HepG2 (cell line): ENCODE data around the gene IARS2. TPM values are rescaled to one million over a fixed set of nuclear protein-coding genes. Genes with fewer than 3 reads are reported as not detected.

ENCODE experiments used
- ARID2 ChIP-seq: sonication (generic); formaldehyde crosslinking; IDR thresholded peaks from 2 replicates; pipeline ENCODE4 v1.8.1; 2022; ENCODE audit warnings: mild to moderate bottlenecking, missing genetic modification reagents, borderline replicate concordance
- ARID4A ChIP-seq: sonication (generic); formaldehyde crosslinking; IDR thresholded peaks from 2 replicates; pipeline ENCODE4 v1.5.0; 2020; ENCODE audit warnings: mild to moderate bottlenecking, missing genetic modification reagents, borderline replicate concordance
- ATF7-NPFF ChIP-seq: sonication (generic); formaldehyde crosslinking; IDR thresholded peaks from 2 replicates; pipeline ENCODE4 v1.8.1; 2023; ENCODE audit warnings: mild to moderate bottlenecking, low read depth, missing genetic modification reagents, moderate library complexity
- ELF1 ChIP-seq: sonication (generic); formaldehyde crosslinking; IDR thresholded peaks from 2 replicates; pipeline ENCODE4 v1.4.0; 2020; ENCODE audit warnings: missing genetic modification reagents
- GATA4 ChIP-seq: sonication (generic); IDR thresholded peaks from 2 replicates; pipeline ENCODE4 v1.6.1; 2016; ENCODE audit warnings: antibody characterized with exemption, low read depth, borderline replicate concordance
- HNRNPL ChIP-seq: fragments of 200-400 bp; formaldehyde crosslinking; IDR thresholded peaks from 2 replicates; pipeline ENCODE4 v1.6.1; 2017; ENCODE audit warnings: mild to moderate bottlenecking, low read depth, low read length
- MAZ ChIP-seq, 2 experiments: sonication (generic) in 1 of 2; formaldehyde crosslinking in 1 of 2; IDR thresholded peaks; 2 replicates each; pipeline versions ENCODE4 v1.5.0 to v1.6.1; 2012 to 2020; ENCODE audit warnings: low read depth in 2 of 2, mild to moderate bottlenecking in 2 of 2, borderline replicate concordance in 1 of 2, improper control_type of control experiment in 1 of 2, low read length in 1 of 2, missing genetic modification reagents in 1 of 2, moderate library complexity in 1 of 2
- NRL ChIP-seq: sonication (generic); formaldehyde crosslinking; IDR thresholded peaks from 2 replicates; pipeline ENCODE4 v1.5.0; 2020; ENCODE audit warnings: missing genetic modification reagents, mild to moderate bottlenecking, moderate library complexity, borderline replicate concordance
- PAWR ChIP-seq: sonication (generic); formaldehyde crosslinking; IDR thresholded peaks from 2 replicates; pipeline ENCODE4 v1.4.0; 2020; ENCODE audit warnings: missing genetic modification reagents, mild to moderate bottlenecking, borderline replicate concordance
- POGZ ChIP-seq: sonication (generic); formaldehyde crosslinking; IDR thresholded peaks from 2 replicates; pipeline ENCODE4 v1.4.0; 2020; ENCODE audit warnings: mild to moderate bottlenecking, missing genetic modification reagents
- SIX4 ChIP-seq: sonication (generic); formaldehyde crosslinking; IDR thresholded peaks from 2 replicates; pipeline ENCODE4 v1.4.0; 2020; ENCODE audit warnings: missing genetic modification reagents
- YEATS4 ChIP-seq: sonication (generic); formaldehyde crosslinking; IDR thresholded peaks from 2 replicates; pipeline ENCODE4 v1.4.0; 2020; ENCODE audit warnings: missing genetic modification reagents, borderline replicate concordance
- ZBTB14 ChIP-seq: sonication (generic); formaldehyde crosslinking; IDR thresholded peaks from 2 replicates; pipeline ENCODE4 v1.4.0; 2020; ENCODE audit warnings: missing genetic modification reagents
- ZIK1 ChIP-seq: sonication (generic); formaldehyde crosslinking; IDR thresholded peaks from 2 replicates; pipeline ENCODE4 v1.5.0; 2020; ENCODE audit warnings: mild to moderate bottlenecking, low read depth, missing genetic modification reagents, borderline replicate concordance
- ZNF616 ChIP-seq: sonication (generic); formaldehyde crosslinking; IDR thresholded peaks from 2 replicates; pipeline ENCODE4 v1.5.0; 2020; ENCODE audit warnings: low read depth, mild to moderate bottlenecking, missing genetic modification reagents
- ZNF737 ChIP-seq: sonication (generic); formaldehyde crosslinking; IDR thresholded peaks from 2 replicates; pipeline ENCODE4 v1.5.0; 2020; ENCODE audit warnings: missing genetic modification reagents, mild to moderate bottlenecking, borderline replicate concordance
- ZNF775 ChIP-seq: sonication (generic); formaldehyde crosslinking; IDR thresholded peaks from 2 replicates; pipeline ENCODE4 v1.4.0; 2020; ENCODE audit warnings: missing genetic modification reagents, mild to moderate bottlenecking, moderate library complexity, borderline replicate concordance
- ZNF839 ChIP-seq: sonication (generic); formaldehyde crosslinking; IDR thresholded peaks from 2 replicates; pipeline ENCODE4 v1.4.0; 2020; ENCODE audit warnings: missing genetic modification reagents, mild to moderate bottlenecking, borderline replicate concordance
- polyA plus RNA-seq, 8 experiments: library from polyadenylated mRNA; depleted of rRNA in 3 of 8; stranded (reverse) in 7 of 8; unstranded in 1 of 8; fragments of >200 nt; fragmentation: Illumina TruSeq in 4 of 8; extraction: Trizol in 4 of 8; gene quantifications; 2 replicates each; pipeline versions ENCODE4 v1.2.1 to v1.2.3, GENCODE V29; 2011 to 2016; ENCODE audit warnings: low read depth in 4 of 8, missing spikeins in 1 of 8, mixed read lengths in 1 of 8; ENCODE audit not compliant: insufficient read depth in 1 of 8
- total RNA-seq, 5 experiments: library from RNA; depleted of rRNA; stranded (reverse); fragments of >200 nt; fragmentation: Illumina TruSeq; extraction: Trizol; gene quantifications; 2 replicates each; pipeline ENCODE4 v1.2.3, GENCODE V29; 2016; ENCODE audit warnings: low read depth in 1 of 5

Gene IARS2
- total and polyA plus RNA-seq, 2 of the 13 experiments (the other 11 are each of a cell fraction or from before 2014, with no cell fraction given), result 28.6 to 122 TPM

- TF ChIP-seq ARID4A (peak; percentile 95), MAZ (IDR thresholded peaks at IDR 0.05; ENCODE audit: borderline replicate concordance, low read depth, low read length) (peak; percentile 64; the same call in 1 of the 2 replicates), MAZ (CRISPR knock-in tag; IDR thresholded peaks at IDR 0.05; ENCODE audit: low read depth) (peak; percentile 89), ARID2 (peak; percentile 87; the same call in 1 of the 2 replicates), ZNF737 (CRISPR knock-in tag) (no peak), NRL (CRISPR knock-in tag) (peak; percentile 87), YEATS4 (peak; percentile 99), ATF7-NPFF (CRISPR knock-in tag) (peak; percentile 91), ZNF839 (CRISPR knock-in tag) (peak; percentile 98; the same call in 1 of the 2 replicates), ZBTB14 (CRISPR knock-in tag) (peak; percentile 99), SIX4 (peak; percentile 13; the same call in 1 of the 2 replicates), ZNF775 (CRISPR knock-in tag) (no peak), POGZ (CRISPR knock-in tag) (peak; percentile 95), HNRNPL (no peak), ZIK1 (CRISPR knock-in tag) (peak; percentile 77), GATA4 (no peak), ZNF616 (CRISPR knock-in tag) (0 out of 2 replicates have a peak, but pooled peaks have one; percentile 36), PAWR (no peak), ELF1 (CRISPR knock-in tag) (peak; percentile 45)
Measured at GRCh38 chr1:220046052-220046930, 47.6 kb upstream of the IARS2 start, which contains the start of gene EPRS1 (continued).
